DMS114 treated with DMSO at 0.1 percent for 48 hours (cell line): ENCODE results near the gene BBS10.
"Not testable (repeated sequence)": the region's sequence is repeated elsewhere in the genome, so short reads cannot be mapped to it uniquely, and the experiment has no call there.

ENCODE experiments used
- DNase-seq: peaks from one replicate; lab custom pipeline; 2025; ENCODE audit not compliant: unreplicated experiment; lab: John Stamatoyannopoulos, UW

The BBS10 gene

DNA sequence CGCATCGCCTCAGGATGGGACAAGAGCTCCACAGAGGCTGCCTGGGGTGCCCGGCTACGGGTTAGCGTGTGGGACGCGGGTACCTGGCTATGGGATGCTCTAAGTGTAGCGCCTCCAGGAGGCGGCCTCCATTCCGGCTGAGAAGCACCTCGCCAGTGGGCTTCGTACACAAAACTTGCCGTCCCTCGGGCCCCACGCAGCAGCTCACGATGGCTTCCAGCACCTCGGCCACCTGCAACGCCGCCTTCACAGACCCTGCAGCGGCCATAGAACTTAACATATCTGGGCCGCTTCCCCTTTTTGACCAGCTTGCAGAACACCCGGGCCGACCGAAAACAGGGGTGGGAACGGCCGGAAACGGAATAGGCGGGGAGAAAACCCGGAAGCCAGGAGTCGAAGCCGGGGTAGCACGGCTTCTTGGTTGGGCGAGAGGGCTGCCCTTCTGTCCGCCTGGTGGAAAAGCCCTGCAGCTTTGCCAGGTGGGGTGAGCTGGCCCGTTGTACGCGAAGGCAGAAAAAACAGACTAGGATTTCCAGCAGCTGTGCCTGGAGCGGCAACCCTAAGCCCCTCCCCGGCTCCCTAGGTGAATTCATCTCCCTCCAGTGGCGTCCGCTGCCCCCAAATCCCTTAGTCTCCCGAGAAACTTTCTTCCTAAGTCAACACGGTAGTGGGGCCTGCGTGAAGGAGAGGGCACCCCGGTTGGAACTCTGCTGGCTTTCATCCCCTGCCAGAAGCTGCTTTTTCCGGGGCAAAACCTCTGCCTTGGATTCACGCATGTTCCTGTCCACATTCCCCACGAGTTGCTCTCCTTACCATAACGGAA lies at the start of gene BBS10:
TSS of gene BBS10 (minus strand) at position 337 of the 823 bp plus-strand sequence. CDS start at position 280, 57 bp downstream.
- DNase-seq = peak; percentile 94

DNA sequence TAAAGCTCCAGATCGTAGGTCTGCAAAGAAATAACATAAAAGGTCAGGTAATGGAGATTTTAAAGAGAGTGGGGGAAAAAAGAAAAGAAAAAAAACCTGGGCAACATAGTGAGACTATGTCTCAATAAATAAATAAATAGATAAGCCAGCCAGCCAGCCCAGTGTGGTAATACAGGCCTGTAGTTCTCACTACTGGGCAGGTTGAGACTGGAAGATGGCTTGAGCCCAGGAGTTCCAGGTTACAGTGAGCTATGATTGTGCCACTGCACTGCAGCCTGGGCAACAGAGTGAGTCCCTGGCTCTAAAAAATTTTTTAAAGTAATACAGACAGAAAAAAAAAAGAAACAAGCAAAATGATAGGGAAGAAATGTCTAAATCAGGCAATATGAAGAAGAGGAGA lies 43.2 kb upstream of the BBS10 start:
- DNase-seq = no peak

DNA sequence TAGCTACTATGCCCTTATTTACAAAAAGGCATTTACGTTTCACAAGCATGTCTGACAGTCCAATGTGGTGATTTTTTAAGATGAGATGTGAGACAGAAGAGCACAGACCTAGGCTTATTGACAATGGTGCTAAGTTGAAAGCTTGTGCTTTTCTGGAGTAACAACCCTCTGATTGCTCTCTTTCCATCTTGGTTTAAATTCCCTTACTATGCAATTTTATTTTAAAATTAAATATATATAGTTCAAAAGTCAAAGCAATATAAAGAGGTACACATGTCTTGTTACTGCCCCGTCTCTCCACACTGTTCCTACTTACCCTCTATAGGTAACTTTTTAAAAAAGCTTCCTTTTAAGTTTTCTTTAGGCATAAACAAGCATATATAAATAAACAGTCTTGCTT lies 39.4 kb upstream of the BBS10 start:
- DNase-seq = no peak

DNA sequence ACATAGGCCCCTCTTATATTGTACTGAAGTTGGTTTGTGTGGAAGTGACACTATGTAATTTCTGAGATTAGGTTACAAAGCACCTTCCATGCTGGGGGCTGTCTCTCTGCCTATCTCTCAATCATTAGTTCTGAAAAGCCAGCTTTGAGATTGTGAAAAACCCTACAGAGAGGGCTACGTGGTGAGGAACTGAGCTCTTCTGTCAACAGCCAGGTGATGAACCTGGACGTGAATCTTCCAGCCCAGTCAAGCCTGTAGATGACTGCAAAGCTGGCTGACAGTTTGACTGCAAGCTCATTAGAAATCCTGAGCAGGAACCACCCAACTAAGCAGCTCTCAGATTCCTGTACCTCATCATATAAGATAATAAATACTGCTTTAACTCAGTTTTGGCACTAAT lies 36.3 kb upstream of the BBS10 start:
- DNase-seq = no peak

DNA sequence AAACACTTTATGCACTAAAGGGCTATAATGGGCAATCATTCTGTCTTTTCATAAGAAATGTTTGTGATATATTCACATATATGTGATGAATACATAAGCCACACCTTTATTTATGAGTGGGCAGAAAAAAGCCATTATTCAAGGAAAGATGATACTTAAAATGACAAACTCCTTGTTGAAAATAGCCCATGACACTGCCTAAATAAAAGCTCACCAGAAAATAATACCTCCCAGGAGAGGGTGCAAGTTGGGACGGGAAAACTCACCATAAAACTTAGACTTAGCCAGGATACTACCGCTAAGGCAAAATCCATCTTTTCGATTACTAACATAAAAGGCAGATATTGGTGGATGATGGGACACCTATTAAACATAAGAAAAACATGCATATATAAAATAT lies 35.8 kb upstream of the BBS10 start:
- DNase-seq = no peak

DNA sequence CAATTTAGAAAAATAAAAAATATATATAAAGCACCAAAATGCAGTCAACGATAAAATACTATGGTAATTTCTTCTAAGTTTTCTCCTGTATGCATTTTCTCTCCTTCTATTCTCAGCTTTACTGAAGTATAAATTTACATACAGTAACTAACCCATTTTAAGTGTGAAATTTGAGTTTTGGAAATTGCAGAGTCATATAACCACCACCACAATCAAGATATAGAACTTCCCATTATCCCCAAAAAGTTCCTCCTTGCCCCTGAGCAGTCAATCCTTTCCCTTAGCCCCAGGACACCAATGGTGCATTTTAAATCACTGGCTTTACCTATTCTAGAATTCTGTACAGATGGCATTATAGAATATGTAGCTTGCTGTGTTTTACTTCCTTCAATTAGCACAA lies 31.0 kb upstream of the BBS10 start:
- DNase-seq = no peak

- DNase-seq = not testable (repeated sequence)
These were observed 28.7 kb upstream of the BBS10 start for GRCh38 chr12:76376876-76377275.

DNA sequence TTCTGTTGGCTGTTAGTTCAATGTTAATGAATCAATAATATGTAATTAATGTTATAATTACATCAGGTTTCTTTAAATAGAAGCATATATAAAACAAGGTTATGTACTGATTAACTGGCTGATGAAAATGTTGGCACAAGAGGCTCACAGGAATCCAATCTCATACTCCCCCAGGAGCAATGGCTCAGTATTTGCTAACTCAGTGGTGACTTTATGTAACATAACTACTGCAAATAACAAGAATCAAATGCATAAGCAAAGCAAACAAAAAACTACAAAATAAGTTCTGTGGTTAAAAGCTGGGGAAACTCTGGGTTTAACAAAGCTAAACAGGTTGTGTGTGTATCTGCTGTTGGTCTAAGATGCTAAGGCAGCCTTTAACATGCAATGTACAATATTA lies 27.7 kb upstream of the BBS10 start:
- no peak for DNase-seq

DNA sequence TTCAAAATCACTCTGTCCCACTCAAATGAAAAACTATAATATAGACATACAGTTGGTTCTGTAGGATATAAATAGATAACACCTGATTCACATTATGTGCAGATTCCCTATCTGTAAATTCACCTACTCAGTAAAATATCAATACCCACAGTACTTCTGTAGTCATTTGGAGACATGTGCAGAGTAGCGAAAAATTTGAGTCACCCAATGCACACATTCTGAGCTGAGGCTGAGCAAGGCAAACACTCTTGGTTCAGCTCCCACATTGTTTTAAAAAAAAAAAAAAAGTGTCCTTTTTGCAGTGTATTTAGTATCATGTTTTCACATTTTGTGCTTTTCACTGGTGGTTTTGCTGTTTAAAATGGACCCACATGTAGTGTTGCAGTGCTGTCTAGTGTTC lies 27.3 kb upstream of the BBS10 start:
- no peak for DNase-seq

- no peak for DNase-seq
These were observed 26.3 kb upstream of the BBS10 start for GRCh38 chr12:76374386-76375020.

DNA sequence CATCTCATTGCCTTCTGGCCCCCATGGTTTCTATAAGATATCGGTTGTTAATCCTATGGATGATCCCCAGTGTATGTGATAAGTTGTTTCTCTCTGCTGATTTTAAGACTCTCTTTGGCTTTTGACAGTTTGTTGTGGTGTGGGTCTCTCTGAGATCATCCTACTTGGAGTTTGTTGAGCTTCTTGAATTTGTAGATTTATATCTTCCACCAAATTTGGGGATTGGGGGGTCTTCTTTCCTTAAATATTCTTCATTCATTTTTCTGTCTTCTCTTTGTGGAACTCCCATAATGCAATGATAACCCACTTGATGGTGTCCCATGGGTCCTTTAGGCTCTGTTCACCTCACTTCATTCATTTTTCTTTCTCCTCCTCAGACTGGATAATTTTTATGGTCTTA lies 20.0 kb upstream of the BBS10 start:
- no peak for DNase-seq

DNA sequence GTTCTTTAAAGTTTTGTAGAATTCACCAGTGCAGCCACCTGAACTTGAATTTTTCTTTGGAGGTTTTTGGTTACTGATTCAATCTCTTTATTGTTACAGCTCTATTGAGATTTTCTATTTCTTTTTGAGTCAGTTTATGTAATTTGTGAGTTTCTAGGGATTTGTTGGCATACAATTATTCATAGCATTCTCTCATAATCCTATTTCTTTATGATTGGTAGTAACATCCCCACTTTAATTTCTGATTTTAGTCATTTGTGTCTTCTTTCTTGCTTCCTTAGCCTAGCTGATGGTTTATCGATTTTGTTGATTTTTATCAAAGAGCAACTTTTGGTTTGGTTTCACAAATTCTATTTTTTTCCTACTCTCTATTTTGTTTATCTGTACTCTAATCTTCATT lies 17.9 kb upstream of the BBS10 start:
- DNase-seq = no peak

DNA sequence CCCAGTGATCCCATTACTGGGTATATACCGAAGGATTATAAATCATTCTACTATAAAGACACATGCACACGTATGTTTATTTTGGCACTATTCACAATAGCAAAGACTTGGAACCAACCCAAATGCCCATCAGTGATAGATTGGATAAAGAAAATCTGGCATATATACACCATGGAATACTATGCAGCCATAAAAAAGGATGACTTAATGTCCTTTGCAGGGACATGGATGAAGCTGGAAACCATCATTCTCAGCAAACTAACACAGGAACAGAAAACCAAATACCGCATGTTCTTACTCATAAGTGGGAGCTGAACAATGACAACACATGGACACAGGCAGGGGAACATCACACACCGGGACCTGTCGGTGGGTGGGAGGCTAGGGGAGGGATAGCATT lies 15.9 kb upstream of the BBS10 start:
- not testable (repeated sequence) for DNase-seq

GRCh38 chr12:76360316-76360715 lies 12.1 kb upstream of the BBS10 start:
- no peak for DNase-seq

GRCh38 chr12:76356071-76356470 lies 7.9 kb upstream of the BBS10 start:
- DNase-seq = no peak

- peak; percentile 39 for DNase-seq
These were observed 1.3 kb downstream of the BBS10 start for GRCh38 chr12:76346798-76347420.

GRCh38 chr12:76346236-76346635 lies 2.0 kb downstream of the BBS10 start:
- no peak for DNase-seq

GRCh38 chr12:76345569-76345968 lies 2.6 kb downstream of the BBS10 start:
- no peak for DNase-seq

DNA sequence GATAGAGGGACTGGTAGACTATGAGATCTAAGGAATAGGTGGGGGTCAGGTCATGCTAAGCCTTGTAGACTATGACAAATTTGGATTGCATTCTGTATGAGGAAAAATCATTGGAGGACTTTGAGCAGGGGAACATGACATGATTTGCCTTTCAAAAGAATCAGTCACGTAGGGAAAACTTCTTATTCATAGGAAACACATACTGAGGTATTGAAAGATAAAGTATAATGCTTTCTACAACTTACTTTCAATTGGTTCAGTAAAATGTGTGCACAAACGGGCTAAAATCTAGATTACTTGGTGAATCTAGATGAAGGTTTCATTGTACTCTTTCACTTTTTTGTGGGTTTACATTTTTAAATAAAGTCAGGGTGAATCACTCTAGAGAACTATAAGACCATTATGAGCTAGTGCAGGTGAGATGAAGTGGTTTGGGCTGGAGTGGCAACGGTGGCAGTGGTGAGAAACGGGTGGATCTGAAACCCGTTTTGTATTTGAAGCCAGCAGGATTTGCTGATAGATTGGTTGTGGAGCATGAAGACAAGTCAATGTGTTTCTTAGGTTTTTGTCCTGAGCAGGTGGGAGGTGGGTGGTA lies 6.7 kb downstream of the BBS10 start:
- DNase-seq = no peak

GRCh38 chr12:76340680-76341435 lies 7.4 kb downstream of the BBS10 start:
- no peak for DNase-seq

- no peak for DNase-seq
These were observed 10.6 kb downstream of the BBS10 start for GRCh38 chr12:76337583-76337982.
